ENCODE data around the gene GYG1. TPM values are rescaled to one million over a fixed set of nuclear protein-coding genes. Genes with fewer than 3 reads are reported as not detected.

The GYG1 gene
- total RNA-seq, 1 donor from 2014 or later, result 33.1 TPM

DNA sequence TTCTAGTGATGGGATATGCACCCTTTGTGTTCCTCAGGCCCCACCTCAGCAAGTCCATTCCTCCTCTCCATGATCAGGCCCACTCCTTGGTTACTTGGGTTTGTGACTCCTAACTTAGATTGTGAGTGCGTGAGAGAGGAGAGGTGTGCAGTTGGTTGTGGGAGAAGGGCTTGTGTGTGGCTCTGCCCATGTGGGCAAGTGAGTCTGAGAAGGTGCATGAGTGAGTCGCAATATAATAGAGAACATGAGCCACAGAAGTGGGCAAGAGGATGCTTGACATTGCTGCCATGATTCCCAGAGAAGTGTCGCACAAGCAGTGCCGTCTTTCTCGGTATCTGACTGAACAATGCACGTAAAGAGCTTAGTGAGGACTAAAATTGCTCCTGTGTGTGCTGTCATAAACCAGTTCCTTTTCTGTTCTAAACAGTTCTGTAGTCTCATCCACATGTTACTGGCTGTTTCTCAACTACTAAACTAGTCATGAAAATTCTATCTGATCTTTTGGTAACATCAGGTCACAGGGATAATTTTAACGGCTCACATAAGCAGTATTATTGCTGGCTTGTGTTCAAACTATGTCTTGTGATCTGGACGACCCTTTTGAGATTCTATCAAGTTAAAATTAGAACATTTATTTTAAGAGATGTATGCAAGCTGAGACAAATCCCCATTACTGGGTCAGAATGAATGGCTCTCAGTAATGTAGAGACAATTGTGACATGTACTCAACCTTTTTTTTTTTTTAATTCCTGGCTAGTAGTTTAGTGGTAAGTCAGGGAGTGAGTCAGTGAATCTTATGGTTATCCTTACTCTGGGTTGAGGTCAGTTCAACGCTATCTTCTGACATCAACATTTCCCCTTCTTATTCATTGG, 25.6 kb downstream of the GYG1 start:
- H3K4me3 Mint-ChIP-seq, result no peak overlapping the region
- H3K4me1 Mint-ChIP-seq (ENCODE audit: unreplicated experiment), result no peaks in the 10 kb centered on the region
- no peak overlapping the region for H3K27ac Mint-ChIP-seq
- H3K27me3 Mint-ChIP-seq, result no peaks in the 10 kb centered on the region
- no peaks in the 10 kb centered on the region for H3K9me3 Mint-ChIP-seq
- no peak for DNase-seq (ENCODE audit: extremely low spot score, unreplicated experiment)
- peaks cover 32% of the 10 kb centered on the region for H3K36me3 Mint-ChIP-seq
- TF ChIP-seq CTCF (conservative IDR thresholded peaks at IDR 0.05), result no peak

DNA sequence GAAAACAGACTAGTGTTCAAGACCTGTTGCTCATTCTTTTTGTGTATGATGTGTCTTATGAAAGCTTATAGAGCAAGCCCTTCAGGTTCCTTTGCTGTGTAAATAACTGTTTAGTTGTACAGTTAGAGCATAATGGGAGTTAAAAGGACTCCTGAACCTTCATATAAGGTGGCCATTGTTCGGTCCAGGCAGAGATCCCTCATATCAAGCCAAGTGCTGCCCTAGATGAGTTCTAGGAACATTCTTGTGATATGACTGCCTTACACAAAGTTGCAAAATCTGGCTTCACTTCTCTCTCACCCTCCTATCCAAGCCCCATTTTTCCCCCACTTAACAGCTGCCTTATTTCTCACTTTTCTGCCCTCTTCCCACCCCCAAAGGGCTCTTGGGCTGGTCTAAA, 26.9 kb downstream of the GYG1 start:
- Mint-ChIP-seq H3K36me3 (peaks cover 32% of the 10 kb centered on the region), H3K4me1 (ENCODE audit: unreplicated experiment) (no peaks in the 10 kb centered on the region), H3K27me3 (no peaks in the 10 kb centered on the region), H3K27ac (no peak overlapping the region), H3K4me3 (no peak overlapping the region), H3K9me3 (no peaks in the 10 kb centered on the region)
- TF ChIP-seq CTCF (conservative IDR thresholded peaks at IDR 0.05), result no peak
- DNase-seq (ENCODE audit: extremely low spot score, unreplicated experiment), result no peak

DNA sequence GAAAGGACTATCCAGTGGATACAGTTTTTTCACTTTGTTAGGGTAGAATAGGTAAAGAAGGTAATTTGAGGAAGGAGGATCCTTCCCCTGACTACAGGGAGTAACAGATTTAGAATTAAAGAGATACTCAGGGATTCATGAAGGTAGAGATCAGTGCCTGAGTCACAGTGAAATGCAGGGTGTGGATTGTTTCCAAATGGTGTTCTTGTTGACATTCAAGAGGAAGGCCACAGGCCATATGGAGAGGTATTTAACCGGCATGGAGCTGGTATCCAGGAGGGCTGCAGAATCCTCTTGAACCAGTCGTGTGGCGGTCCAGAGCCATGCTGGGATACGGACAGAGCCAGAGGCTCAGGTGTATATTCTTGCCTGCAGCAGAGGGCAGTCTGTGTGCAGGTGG, 28.2 kb downstream of the GYG1 start:
- DNase-seq (ENCODE audit: extremely low spot score, unreplicated experiment), result no peak
- no peak for TF ChIP-seq CTCF (conservative IDR thresholded peaks at IDR 0.05)
- no peak overlapping the region for H3K4me3 Mint-ChIP-seq
- H3K9me3 Mint-ChIP-seq, result peaks cover 2% of the 10 kb centered on the region
- no peaks in the 10 kb centered on the region for H3K27me3 Mint-ChIP-seq
- no peak overlapping the region for H3K27ac Mint-ChIP-seq
- peaks cover 30% of the 10 kb centered on the region for H3K36me3 Mint-ChIP-seq
- H3K4me1 Mint-ChIP-seq (ENCODE audit: unreplicated experiment), result no peaks in the 10 kb centered on the region

- H3K4me1 Mint-ChIP-seq (ENCODE audit: unreplicated experiment), result no peaks in the 10 kb centered on the region
- no peak for TF ChIP-seq CTCF (conservative IDR thresholded peaks at IDR 0.05)
- peaks cover 6% of the 10 kb centered on the region for H3K9me3 Mint-ChIP-seq
- no peak overlapping the region for H3K4me3 Mint-ChIP-seq
- no peak overlapping the region for H3K27ac Mint-ChIP-seq
- no peaks in the 10 kb centered on the region for H3K27me3 Mint-ChIP-seq
- peaks cover 30% of the 10 kb centered on the region for H3K36me3 Mint-ChIP-seq
- DNase-seq (ENCODE audit: extremely low spot score, unreplicated experiment), result no peak
Measured at GRCh38 chr3:149020196-149020838, 29.0 kb downstream of the GYG1 start.

GRCh38 chr3:149020839-149021252, 29.5 kb downstream of the GYG1 start:
- no peaks in the 10 kb centered on the region for H3K27me3 Mint-ChIP-seq

More at GRCh38 chr3:149020839-149021252, 29.5 kb downstream of the GYG1 start:
- TF ChIP-seq CTCF (conservative IDR thresholded peaks at IDR 0.05), result no peak
- Mint-ChIP-seq H3K4me1 (ENCODE audit: unreplicated experiment) (no peaks in the 10 kb centered on the region), H3K27ac (no peak overlapping the region), H3K9me3 (peaks cover 6% of the 10 kb centered on the region), H3K4me3 (no peak overlapping the region), H3K36me3 (peaks cover 31% of the 10 kb centered on the region)
- DNase-seq (ENCODE audit: extremely low spot score, unreplicated experiment), result no peak

All from type B pancreatic cell (in vitro differentiated cells).